ENCODE measurements around the gene ECSCR.
"Not testable (repeated sequence)": the region's sequence is repeated elsewhere in the genome, so short reads cannot be mapped to it uniquely, and the experiment has no call there.

ECSCR gene

DNA sequence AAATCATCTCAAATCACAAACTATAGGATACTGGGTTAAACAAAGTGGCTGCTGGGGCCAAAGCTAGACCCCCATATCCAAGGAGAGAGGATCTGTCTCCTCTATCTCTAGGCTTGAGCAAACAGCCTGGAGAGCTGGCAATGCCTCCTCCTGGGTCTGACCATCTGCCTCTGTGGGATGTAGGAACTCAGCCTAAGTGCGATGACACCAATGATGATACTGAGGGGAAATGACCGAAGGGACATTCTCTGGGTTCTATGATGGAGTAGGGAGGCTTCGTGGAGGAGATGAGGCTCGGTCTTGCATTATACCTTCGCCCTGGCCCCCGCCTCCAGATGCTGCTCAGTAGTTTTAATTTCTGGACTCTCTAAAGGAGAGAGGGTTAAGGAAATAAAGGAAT lies 49.4 kb downstream of the ECSCR start:
- TF ChIP-seq ZFX (IDR thresholded peaks at IDR 0.05; ENCODE audit: borderline replicate concordance), result no peak
- TF ChIP-seq, protein P1, sequence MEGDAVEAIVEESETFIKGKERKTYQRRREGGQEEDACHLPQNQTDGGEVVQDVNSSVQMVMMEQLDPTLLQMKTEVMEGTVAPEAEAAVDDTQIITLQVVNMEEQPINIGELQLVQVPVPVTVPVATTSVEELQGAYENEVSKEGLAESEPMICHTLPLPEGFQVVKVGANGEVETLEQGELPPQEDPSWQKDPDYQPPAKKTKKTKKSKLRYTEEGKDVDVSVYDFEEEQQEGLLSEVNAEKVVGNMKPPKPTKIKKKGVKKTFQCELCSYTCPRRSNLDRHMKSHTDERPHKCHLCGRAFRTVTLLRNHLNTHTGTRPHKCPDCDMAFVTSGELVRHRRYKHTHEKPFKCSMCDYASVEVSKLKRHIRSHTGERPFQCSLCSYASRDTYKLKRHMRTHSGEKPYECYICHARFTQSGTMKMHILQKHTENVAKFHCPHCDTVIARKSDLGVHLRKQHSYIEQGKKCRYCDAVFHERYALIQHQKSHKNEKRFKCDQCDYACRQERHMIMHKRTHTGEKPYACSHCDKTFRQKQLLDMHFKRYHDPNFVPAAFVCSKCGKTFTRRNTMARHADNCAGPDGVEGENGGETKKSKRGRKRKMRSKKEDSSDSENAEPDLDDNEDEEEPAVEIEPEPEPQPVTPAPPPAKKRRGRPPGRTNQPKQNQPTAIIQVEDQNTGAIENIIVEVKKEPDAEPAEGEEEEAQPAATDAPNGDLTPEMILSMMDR (IDR thresholded peaks at IDR 0.05), result no peak

DNA sequence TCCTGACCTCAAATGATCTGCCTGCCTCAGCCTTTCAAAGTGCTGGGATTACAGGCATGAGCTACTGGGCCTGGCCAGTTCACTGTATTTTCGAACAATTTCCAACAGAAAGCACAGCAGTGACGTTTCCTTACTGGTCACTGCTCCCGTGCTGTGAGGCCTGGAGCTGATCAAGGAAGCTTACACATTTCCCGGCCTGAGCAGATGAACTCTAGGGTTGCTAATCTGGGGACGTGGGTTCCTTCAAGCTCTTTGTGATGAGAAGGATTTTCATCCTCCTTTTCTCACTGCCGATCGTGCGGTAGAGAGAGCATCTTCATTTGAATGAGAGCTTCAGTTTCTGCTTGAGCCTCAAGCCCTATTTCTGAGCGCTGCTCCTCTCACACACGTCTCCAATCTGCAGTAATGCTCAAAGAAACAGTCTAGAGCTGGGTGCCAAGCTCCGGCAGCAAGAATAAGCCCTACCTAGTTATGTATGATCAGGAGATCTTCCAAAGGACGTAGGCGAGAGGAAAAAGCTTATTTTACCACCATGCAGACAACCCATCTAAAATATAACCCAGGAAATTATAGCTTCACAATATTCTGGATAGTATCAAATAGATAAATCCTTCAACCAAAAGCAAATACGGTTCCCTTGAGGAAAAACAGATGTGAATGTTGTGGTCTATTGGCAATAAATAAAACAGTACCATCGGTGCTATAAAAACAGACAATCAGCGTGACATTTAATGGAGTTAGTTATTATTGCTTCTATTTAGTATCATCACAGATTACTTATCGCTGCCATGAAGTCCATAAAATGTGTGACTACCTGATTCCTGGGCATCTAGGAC lies 51.3 kb downstream of the ECSCR start:
- no peak for TF ChIP-seq ZFX (IDR thresholded peaks at IDR 0.05; ENCODE audit: borderline replicate concordance)
- TF ChIP-seq, protein P1 (IDR thresholded peaks at IDR 0.05), result no peak
- no peak overlapping the region for H3K27ac ChIP-seq

More for the DNA sequence above, 49.4 kb downstream of the ECSCR start:
- H3K27ac ChIP-seq, result no peak overlapping the region

DNA sequence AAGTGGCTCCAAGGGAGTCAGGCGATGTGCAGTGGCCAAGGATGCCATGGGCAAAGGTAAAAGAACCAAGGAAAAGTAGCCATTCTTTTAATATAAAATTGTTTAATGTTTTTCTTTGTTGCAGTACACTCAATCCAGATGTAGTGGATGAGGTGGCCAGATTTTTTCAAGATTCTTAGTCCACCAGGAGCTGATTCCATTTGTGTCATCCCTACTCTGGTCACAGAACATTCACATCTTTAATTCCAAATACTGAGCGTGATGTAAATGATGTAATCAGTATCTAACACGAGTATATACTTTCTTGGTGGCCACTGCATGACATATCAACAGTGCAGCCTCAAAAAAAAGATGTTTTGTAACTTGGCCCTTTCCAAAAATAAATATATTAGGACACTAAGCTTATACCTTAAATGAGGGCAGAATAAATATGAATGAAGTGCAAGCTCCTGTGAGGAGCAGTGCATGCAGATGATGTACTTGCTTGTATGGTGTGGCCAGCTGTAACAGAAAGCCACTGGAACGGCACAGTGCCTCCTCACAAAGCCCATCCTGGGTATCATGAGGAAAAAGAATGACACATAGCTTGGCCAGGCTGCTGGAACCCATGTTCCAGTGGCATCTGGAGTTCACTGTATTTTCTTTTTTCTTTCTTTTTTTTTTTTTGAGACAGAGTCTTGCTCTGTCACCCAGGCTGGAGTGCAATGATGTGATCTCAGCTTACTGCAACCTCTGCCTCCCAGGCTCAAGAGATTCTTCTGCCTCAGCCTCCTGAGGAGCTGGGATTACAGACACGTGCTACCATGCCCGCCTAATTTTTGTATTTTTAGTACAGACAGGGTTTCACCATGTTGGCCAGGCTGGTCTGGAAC lies 52.2 kb downstream of the ECSCR start:
- TF ChIP-seq ZFX (IDR thresholded peaks at IDR 0.05; ENCODE audit: borderline replicate concordance), result no peak
- TF ChIP-seq, protein P1 (IDR thresholded peaks at IDR 0.05), result no peak

DNA sequence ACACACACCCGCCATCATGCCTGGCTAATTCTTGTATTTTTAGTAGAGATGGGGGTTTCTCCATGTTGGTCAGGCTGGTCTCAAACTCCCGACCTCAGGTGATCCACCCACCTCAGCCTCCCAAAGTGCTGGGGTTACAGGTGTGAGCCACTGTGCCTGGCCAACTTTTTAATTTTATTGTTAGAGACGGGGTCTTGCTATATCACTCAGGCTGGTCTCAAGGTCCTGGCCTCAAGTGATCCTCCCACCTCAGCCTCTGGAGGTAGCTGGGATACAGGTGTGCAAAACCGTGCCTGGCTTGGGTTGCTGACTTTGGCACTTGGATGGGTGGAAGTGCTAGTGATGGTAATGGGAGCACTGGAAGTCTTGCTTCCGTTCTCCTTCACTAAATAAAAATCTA lies 53.4 kb downstream of the ECSCR start:
- H3K27ac ChIP-seq, result not testable (repeated sequence)

More for the DNA sequence above, 52.2 kb downstream of the ECSCR start:
- no peak overlapping the region for H3K27ac ChIP-seq

DNA sequence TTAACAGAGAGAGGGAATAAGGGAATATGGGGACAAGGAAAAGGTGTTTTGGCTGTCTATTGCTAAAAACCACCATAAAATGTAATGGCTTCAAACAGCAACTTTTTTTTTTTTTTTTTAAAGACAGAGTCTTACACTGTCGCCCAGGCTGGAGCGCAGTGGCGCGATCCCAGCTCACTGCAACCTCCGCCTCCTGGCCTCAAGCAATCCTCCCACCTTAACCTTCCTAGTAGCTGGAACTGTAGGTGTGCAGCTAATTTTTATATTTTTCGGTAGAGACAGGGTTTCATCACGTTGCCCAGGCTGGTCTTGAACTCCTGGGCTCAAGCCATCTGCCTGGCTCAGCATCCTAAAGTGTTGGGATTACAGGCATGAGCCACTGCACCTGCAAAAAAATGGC lies 54.4 kb downstream of the ECSCR start:
- TF ChIP-seq, protein P1 (IDR thresholded peaks at IDR 0.05), result no peak
- no peak for TF ChIP-seq ZFX (IDR thresholded peaks at IDR 0.05; ENCODE audit: borderline replicate concordance)
- no peak overlapping the region for H3K27ac ChIP-seq

DNA sequence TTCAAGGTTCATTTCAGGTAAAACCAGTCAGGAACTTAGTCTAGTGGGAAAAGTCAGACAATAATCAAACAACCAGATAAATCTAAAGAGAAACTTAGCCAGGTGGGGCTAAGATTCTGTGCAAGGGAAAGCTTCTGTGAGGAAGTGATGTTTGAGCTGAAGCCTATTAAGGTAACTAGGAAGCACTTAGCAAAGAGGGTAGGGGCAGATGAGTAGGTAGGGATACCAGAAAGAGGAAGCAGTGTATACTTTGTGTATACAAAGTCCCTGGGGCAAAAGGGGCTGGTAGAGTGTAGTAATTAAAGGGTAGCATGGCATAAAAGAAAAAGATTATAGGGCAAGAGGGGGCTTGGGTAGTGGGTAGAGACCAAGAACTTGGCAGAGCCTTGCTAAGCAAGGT lies 55.0 kb downstream of the ECSCR start:
- H3K27ac ChIP-seq, result no peak overlapping the region
- TF ChIP-seq ZFX (IDR thresholded peaks at IDR 0.05; ENCODE audit: borderline replicate concordance), result no peak
- TF ChIP-seq, protein P1 (IDR thresholded peaks at IDR 0.05), result no peak

DNA sequence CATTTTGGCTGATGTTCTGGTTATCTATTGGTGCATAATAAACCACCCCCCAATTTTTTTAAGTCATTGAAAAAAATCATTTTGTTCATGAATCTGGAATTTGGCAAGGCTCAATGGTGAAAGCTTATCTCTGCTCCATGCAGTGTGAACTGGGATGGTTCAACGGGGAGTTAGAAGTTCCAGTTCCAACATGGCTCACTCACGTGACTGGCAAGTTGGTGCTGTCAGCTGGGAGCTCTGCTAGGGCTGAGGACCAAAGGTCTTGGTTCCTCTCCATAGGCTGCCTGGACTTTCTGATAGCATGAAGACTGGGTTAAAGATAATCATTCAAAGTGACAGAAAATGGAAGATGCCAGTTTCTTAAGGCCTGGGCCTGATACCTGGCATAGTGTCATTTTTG lies 55.6 kb downstream of the ECSCR start:
- no peak overlapping the region for H3K27ac ChIP-seq
- TF ChIP-seq, protein P1 (IDR thresholded peaks at IDR 0.05), result no peak
- TF ChIP-seq ZFX (IDR thresholded peaks at IDR 0.05; ENCODE audit: borderline replicate concordance), result no peak
